A673 (cell line): ENCODE data around the gene UNKL.

Experiments used
- EZH2 ChIP-seq: fragments of 200-600 bp; sonication (generic); IDR thresholded peaks from 2 replicates; pipeline ENCODE4 v1.6.1; 2017; ENCODE audit warnings: borderline replicate concordance, low read depth, mild to moderate bottlenecking, mixed read lengths, antibody characterized with exemption, low read length; ENCODE audit not compliant: poor library complexity, severe bottlenecking
- TF ChIP-seq, protein P1 (sequence below): fragments of 300-800, 200-600 bp; sonication (generic); conservative IDR thresholded peaks from 2 replicates; pipeline ENCODE4 v1.5.1; 2017; ENCODE audit warnings: low read depth, mild to moderate bottlenecking, antibody characterized with exemption, low read length, moderate library complexity, mixed read lengths

DNA sequence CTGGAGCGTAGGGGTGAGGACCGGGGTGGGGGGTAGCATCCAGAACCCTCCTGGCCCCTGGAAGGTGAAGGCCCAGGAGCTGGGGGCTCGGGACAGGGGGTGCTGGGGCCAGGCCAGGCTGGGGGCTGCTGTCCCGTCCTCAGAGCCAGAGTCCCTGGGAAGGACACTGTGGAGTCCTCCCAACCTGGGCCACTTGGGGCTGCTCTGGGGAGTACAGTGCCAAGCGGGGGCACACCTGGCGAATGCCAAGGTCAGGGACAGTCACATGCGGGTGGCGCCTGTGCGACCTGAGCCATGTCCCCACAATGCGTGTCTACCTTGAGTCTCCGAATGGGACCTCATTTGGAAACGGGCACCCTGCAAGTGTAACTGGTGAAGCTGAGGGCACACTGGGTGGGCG is 15.1 kb upstream of the UNKL start:
- TF ChIP-seq, protein P1, sequence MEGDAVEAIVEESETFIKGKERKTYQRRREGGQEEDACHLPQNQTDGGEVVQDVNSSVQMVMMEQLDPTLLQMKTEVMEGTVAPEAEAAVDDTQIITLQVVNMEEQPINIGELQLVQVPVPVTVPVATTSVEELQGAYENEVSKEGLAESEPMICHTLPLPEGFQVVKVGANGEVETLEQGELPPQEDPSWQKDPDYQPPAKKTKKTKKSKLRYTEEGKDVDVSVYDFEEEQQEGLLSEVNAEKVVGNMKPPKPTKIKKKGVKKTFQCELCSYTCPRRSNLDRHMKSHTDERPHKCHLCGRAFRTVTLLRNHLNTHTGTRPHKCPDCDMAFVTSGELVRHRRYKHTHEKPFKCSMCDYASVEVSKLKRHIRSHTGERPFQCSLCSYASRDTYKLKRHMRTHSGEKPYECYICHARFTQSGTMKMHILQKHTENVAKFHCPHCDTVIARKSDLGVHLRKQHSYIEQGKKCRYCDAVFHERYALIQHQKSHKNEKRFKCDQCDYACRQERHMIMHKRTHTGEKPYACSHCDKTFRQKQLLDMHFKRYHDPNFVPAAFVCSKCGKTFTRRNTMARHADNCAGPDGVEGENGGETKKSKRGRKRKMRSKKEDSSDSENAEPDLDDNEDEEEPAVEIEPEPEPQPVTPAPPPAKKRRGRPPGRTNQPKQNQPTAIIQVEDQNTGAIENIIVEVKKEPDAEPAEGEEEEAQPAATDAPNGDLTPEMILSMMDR, result no peak
- no peak for TF ChIP-seq EZH2
